ENCODE results near the gene LRRFIP2.

Gene LRRFIP2

DNA sequence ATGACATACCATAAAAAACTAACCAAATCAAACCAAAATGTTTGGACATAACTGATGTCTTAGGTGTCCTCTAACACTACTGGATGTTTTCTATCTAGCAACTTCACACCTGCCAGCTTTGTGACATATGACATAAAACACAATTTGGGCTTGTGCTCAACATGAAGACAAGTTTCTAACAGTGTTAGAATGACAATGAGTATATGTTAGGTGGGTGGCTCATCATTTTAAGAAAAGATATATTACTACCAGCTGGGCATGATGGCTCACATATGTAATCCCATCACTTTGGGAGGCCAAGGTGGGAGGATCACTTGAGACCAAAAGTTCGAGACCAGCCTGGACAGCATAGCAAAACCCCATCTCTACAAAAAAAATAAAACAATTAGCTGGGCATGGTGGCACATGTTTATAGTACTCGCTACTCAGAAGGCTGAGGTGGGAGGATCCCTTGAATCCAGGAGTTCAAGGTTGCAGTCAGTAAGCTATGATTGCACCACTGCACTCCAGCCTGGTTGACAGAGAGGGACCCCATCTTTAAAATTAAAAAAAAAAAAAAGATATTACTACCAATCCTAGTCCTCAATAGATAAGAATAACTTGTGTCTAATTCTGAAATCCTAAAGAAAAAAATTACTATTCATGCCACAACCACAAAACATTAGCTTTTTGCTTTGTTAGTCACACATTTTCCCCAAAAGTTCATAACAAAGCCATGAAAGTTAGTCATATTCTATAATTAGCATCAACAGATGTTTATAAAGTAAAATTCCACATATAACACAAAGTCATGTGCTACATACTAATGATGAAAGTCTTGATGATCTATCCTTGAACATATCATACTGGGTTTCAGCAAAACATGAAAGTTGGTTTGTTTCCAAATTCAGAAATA lies 59.9 kb downstream of the LRRFIP2 start:
- DNase-seq (ENCODE audit: low spot score): no peak

DNA sequence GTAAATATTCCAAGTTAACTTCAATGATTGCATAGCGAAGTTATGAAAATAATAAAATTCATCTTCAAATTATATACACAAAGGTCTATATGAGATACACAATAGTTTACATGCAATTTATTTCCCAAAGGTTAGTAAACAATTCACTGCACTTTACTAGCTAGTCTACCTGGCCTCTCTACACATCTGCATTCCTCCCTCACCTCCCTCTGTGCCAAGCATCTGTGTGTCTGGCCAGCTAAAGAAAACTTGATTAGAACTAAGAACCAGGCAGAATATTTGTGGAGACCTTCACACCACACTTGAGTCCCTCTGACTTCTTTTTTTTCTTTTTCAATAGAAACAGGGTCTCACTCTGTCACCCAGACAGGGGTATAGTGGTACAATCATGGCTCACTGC lies 61.4 kb downstream of the LRRFIP2 start:
- no peak for DNase-seq (ENCODE audit: low spot score)

DNA sequence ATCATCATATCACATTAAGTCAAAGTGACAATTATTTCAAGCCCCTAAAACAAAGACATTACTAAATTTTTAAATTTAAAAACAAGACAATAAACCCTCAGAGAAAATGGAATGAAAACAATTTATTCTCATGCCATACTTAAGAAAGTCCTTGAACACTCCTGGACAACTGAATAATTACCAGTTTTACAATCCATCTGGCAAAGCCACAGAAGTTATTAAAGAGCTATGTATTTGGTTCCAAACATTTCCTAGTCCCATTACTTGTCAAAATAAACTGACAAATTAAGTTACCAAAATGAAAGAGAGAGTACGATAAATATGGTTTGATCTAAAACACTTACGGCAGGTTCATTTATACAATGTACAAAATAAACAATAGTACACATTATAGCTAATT lies 63.2 kb downstream of the LRRFIP2 start:
- DNase-seq (ENCODE audit: low spot score): no peak

DNA sequence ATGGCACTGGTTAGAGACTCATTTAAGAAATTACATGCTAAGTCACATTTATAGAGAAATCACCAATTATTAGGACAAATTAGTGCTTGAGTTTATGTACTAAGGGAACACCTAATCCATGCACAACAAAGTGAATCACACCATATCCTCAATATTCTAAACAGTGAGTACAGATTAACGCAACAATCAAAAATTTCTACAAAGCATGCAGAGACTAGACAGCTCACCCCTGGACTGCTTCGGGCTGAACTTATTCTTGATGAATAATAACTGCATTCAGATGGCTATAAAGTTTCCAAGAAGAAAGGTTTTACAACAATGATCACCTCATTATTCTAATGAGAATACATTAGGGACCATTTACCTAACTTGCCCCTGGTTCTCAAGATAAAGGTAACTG lies 66.5 kb downstream of the LRRFIP2 start:
- no peak for DNase-seq (ENCODE audit: low spot score)

- no peak for DNase-seq (ENCODE audit: low spot score)
These were observed 71.1 kb downstream of the LRRFIP2 start for GRCh38 chr3:37103103-37103808.

- DNase-seq (ENCODE audit: low spot score): no peak
These were observed 74.0 kb downstream of the LRRFIP2 start for GRCh38 chr3:37100411-37100810.

DNA sequence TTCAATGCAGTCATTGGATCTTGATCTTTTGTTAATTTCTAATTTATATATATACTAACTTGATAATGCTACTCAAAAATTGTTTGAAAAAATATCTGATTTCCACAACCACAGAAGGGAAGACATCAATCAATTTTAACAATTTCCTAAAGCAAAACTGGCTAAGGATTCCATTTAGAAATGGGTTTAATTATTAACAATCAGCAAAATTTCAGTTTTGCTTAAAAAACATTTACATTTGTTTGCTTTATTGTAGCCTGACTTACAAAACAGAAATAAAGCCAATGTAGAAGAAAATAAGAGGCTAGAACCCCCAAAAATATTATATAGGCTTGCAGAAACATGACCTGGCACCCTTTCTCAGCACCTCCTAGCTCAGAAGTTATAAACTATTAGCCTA lies 74.9 kb downstream of the LRRFIP2 start:
- no peak for DNase-seq (ENCODE audit: low spot score)

DNA sequence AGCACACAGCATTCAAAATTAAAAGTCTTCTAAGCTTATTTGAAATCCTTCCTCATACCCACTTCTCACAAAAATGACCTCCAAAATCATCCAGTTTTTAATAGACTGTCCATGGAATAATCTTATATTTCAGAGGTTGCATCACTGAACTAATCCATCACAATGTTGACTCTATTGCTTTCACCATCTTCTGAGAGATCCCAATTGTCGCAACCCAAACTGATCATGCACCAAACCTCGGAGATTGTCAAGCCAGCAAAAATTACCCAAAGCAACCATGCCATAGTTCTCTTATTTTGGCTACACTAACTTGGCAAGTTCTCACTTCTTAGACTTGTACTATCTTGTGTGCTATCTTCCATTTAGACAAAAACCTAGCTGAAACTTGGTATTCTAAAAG lies 75.5 kb downstream of the LRRFIP2 start:
- DNase-seq (ENCODE audit: low spot score): no peak

GRCh38 chr3:37097776-37098175 lies 76.6 kb downstream of the LRRFIP2 start:
- DNase-seq (ENCODE audit: low spot score): no peak

- DNase-seq (ENCODE audit: low spot score): no peak
These were observed 77.4 kb downstream of the LRRFIP2 start for GRCh38 chr3:37096975-37097374.

- no peak for DNase-seq (ENCODE audit: low spot score)
These were observed 78.1 kb downstream of the LRRFIP2 start for GRCh38 chr3:37096288-37096687.

GRCh38 chr3:37094636-37095035 lies 79.7 kb downstream of the LRRFIP2 start:
- no peak for DNase-seq (ENCODE audit: low spot score)

- DNase-seq (ENCODE audit: low spot score): no peak
These were observed 80.9 kb downstream of the LRRFIP2 start for GRCh38 chr3:37093481-37093880.

DNA sequence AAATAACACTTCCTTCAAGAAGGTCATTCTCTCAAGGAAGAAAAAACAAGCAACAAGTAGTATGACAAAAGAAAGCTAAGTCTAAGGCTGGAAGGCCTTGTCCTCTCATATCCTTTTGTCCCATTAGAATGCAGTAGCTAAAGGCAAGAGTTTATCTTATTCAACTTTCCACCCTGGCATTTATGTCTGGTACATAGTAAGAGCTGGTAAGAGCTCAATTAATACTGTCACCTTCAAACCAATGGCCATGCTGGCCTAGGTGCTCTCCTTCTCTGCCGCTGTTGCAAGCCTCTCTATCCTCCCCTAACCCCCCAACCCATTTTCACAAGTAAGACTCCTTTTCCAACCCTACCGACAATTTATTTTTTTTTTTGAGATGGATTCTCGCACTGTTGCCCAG lies 81.9 kb downstream of the LRRFIP2 start:
- DNase-seq (ENCODE audit: low spot score): no peak

GRCh38 chr3:37087870-37088269 lies 86.5 kb downstream of the LRRFIP2 start:
- DNase-seq (ENCODE audit: low spot score): no peak

DNA sequence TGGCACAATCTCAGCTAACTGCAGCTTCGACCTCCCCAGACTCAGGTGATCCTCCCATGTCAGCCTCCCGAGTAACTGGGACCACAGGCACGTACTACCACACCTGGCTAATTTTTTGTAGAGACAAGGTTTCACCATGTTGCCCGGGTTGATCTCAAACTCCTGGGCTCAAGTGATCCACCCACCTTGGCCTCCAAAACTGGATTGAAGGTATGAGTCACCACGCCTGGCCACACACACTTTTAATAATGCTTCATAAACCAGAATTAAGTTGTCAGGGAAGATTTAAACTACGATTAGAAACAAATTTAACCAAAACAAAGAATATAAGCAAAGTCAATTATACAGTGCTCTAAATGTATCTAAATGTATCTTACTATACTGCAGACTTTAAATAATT lies 87.5 kb downstream of the LRRFIP2 start:
- no peak for DNase-seq (ENCODE audit: low spot score)

- no peak for DNase-seq (ENCODE audit: low spot score)
These were observed 92.1 kb downstream of the LRRFIP2 start for GRCh38 chr3:37082317-37082716.

GRCh38 chr3:37075955-37076354 lies 98.4 kb downstream of the LRRFIP2 start:
- DNase-seq (ENCODE audit: low spot score): no peak

DNA sequence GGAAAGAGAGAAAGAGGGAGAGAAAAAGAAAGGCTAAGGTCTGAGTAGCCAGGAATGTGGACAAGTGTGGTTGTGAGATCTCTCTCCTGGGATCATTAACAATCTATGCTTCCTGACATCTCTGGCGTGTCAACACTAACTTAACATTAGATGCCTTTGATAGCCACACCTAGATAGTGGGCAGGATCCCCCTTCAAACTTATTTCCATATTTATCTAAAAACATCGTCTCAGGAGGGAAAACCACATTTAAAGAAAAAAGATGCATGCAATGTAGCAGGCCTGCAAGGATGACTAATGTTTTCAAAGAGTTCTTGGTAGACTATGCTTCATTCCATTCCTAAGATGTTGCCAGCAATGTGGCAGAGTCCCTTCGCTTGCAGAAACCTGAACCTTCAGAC lies 100.2 kb downstream of the LRRFIP2 start:
- DNase-seq (ENCODE audit: low spot score): no peak

DNA sequence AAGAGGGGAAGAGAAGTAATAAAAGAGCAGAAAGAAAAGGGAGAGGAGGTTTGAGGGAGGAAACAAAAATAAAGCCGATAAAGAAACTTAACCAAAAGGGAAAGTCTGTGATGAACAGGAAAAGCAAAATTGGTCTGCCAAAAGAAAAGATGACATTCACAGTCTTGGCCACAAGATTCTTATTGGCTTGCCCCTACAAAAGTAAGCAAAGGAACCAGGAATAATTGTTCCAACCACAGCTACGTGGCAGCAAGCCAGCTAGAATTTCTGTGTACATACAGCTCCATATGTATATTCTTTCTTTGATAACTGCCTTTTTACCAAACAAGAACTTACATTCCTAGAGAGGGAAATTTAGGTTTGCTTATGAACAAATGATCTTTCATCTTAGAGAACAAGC lies 101.5 kb downstream of the LRRFIP2 start:
- no peak for DNase-seq (ENCODE audit: low spot score)

DNA sequence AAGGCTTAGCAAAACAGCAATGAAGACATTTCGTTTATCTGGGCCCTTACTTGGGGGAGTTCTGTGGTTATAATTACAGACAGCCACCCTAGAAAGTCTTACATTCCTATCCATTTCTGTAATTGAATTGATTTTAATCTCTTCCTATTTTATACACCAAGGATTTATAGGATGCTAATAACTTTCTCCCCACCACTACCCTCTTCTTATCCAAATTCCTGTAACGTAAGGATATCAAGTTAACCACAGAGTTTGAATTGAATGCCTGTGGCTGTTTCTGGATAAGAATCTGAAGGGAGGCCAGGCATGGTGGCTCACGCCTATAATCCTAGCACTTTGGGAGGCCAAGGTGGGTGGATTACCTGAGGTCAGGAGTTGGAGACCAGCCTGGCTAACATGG lies 102.5 kb downstream of the LRRFIP2 start:
- DNase-seq (ENCODE audit: low spot score): no peak

- DNase-seq (ENCODE audit: low spot score): no peak
These were observed 106.4 kb downstream of the LRRFIP2 start for GRCh38 chr3:37068031-37068430.

- no peak for DNase-seq (ENCODE audit: low spot score)
These were observed 106.8 kb downstream of the LRRFIP2 start for GRCh38 chr3:37067577-37067976.

DNA sequence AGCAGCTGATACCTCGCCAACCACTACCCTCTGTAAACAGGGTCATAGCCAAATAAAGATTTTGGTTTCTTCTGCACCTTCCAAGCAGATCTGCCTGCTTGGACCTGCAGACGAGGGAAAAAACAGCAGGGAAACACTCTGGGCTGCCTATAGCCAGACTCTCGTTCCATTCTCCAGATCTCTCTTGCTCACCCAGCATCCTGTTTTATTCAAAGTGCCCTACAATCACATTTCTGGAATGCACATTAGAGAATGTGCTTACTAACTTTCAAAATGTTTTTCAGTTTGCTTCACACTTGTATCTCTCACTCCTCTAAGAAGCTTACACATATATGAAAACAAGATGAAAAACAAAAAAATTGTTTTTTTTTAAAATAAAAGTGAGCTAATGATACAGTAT lies 109.6 kb downstream of the LRRFIP2 start:
- no peak for DNase-seq (ENCODE audit: low spot score)
